ENCODE measurements around the gene GARIN1A.
"Not testable (repeated sequence)": the region's sequence is repeated elsewhere in the genome, so short reads cannot be mapped to it uniquely, and the experiment has no call there.

The GARIN1A gene

GRCh38 chr7:128683738-128684137 is 11.6 kb downstream of the GARIN1A start:
- not testable (repeated sequence) for DNase-seq

GRCh38 chr7:128687131-128687530 is 15.0 kb downstream of the GARIN1A start:
- DNase-seq, result no peak

- no peak for DNase-seq
Measured at GRCh38 chr7:128688492-128688891, 16.4 kb downstream of the GARIN1A start.

- DNase-seq, result not testable (repeated sequence)
Measured at GRCh38 chr7:128689161-128689935, 17.3 kb downstream of the GARIN1A start.

- no peak for DNase-seq
Measured at GRCh38 chr7:128691227-128691626, 19.1 kb downstream of the GARIN1A start.

GRCh38 chr7:128692623-128693270 is 20.7 kb downstream of the GARIN1A start:
- DNase-seq, result no peak

- no peak for DNase-seq
Measured at GRCh38 chr7:128693373-128694015, 21.4 kb downstream of the GARIN1A start.

GRCh38 chr7:128694738-128695137 is 22.6 kb downstream of the GARIN1A start:
- DNase-seq, result no peak

GRCh38 chr7:128697302-128697905 is 25.3 kb downstream of the GARIN1A start:
- DNase-seq, result no peak

- DNase-seq, result no peak
Measured at GRCh38 chr7:128699196-128699712, 27.2 kb downstream of the GARIN1A start.

GRCh38 chr7:128699895-128700294 is 27.8 kb downstream of the GARIN1A start:
- DNase-seq, result no peak

GRCh38 chr7:128701062-128701785 is 29.1 kb downstream of the GARIN1A start:
- DNase-seq, result no peak

GRCh38 chr7:128703609-128704241 is 31.6 kb downstream of the GARIN1A start:
- DNase-seq, result no peak

GRCh38 chr7:128705891-128706333 is 33.8 kb downstream of the GARIN1A start:
- no peak for DNase-seq

- DNase-seq, result no peak
Measured at GRCh38 chr7:128707752-128708151, 35.7 kb downstream of the GARIN1A start.

GRCh38 chr7:128708235-128708634 is 36.1 kb downstream of the GARIN1A start:
- no peak for DNase-seq

- no peak for DNase-seq
Measured at GRCh38 chr7:128708824-128709223, 36.7 kb downstream of the GARIN1A start.

- no peak for DNase-seq
Measured at GRCh38 chr7:128710481-128710880, 38.4 kb downstream of the GARIN1A start.

GRCh38 chr7:128713794-128714193 is 41.7 kb downstream of the GARIN1A start:
- DNase-seq, result no peak

- DNase-seq, result no peak
Measured at GRCh38 chr7:128714701-128715495, 42.8 kb downstream of the GARIN1A start.

All from NCI-H2029 treated with DMSO at 0.1 percent for 48 hours (cell line).